Panc1 (cell line): ENCODE results near the gene KREMEN2. TPM values are rescaled to one million over a fixed set of nuclear protein-coding genes. Genes with fewer than 3 reads are reported as not detected.

ENCODE experiments used
- ATAC-seq: fragments of 200-7000 bp; cut with Tn5 transposase; 2 replicates; pipeline ENCODE4 v1.9.1; 2020; ENCODE audit warnings: mild to moderate bottlenecking, moderate library complexity
- BruUV-seq: library from RNA; stranded (reverse); fragments of 400-500 nt; replicated peaks from 2 replicates; lab custom pipeline; 2021; lab: Mats Ljungman, UMichigan
- CTCF ChIA-PET: fragments of 300-600 bp; sonication (Branson Sonifier 250); formaldehyde crosslinking; loops from one replicate; lab custom pipeline; 2022; ENCODE audit warnings: antibody characterized with exemption; lab: Charles Lee
- POLR2A ChIA-PET: fragments of 300-600 bp; sonication (Branson Sonifier 250); formaldehyde crosslinking; loops from one replicate; lab custom pipeline; 2022; ENCODE audit warnings: antibody characterized with exemption; lab: Charles Lee
- DNase-seq: peaks from one replicate; pipeline ENCODE4 v3.0.0-alpha.2; 2010; ENCODE audit warnings: low read depth, low spot score
- H3K27ac ChIP-seq: 2 replicates; pipeline ENCODE4 v1.5.1; 2011; ENCODE audit warnings: mild to moderate bottlenecking, low read length, inconsistent platforms
- H3K27me3 ChIP-seq: fragments of 200-500 bp; sonication (Bioruptor generic); 2 replicates; pipeline ENCODE4 v1.6.0; 2014; ENCODE audit warnings: low read length, inconsistent platforms; ENCODE audit not compliant: control insufficient read depth, insufficient read depth
- H3K36me3 ChIP-seq: fragments of 200-500 bp; sonication (Bioruptor generic); 2 replicates; pipeline ENCODE4 v1.5.1; 2014; ENCODE audit warnings: inconsistent platforms, mild to moderate bottlenecking, low read length, moderate library complexity; ENCODE audit not compliant: control insufficient read depth, insufficient read depth
- H3K4me1 ChIP-seq: 2 replicates; pipeline ENCODE4 v1.5.1; 2011; ENCODE audit warnings: inconsistent platforms, mild to moderate bottlenecking, low read length, moderate library complexity; ENCODE audit not compliant: control insufficient read depth, insufficient read depth
- H3K4me3 ChIP-seq, 2 experiments: 2 replicates each; pipeline ENCODE4 v1.5.1; 2011 to 2012; ENCODE audit warnings: low read depth in 2 of 2, low read length in 2 of 2, mild to moderate bottlenecking in 2 of 2, inconsistent platforms in 1 of 2, moderate library complexity in 1 of 2
- H3K9me3 ChIP-seq: fragments of 200-500 bp; sonication (Bioruptor generic); 2 replicates; pipeline ENCODE4 v1.5.1; 2014; ENCODE audit warnings: low read depth, mild to moderate bottlenecking, inconsistent platforms, low read length, moderate library complexity; ENCODE audit not compliant: control insufficient read depth, insufficient read depth
- POLR2AphosphoS5 ChIP-seq: IDR thresholded peaks from 2 replicates; pipeline ENCODE4 v1.6.1; 2012; ENCODE audit warnings: mild to moderate bottlenecking, low read depth, low read length, moderate library complexity
- REST ChIP-seq, 2 experiments: IDR thresholded peaks; 2 replicates each; pipeline ENCODE4 v1.6.1; 2011 to 2012; ENCODE audit warnings: low read depth in 2 of 2, control low read depth in 1 of 2, low read length in 1 of 2, mild to moderate bottlenecking in 1 of 2, moderate library complexity in 1 of 2; ENCODE audit not compliant: insufficient read depth in 1 of 2
- SIN3A ChIP-seq: IDR thresholded peaks from 2 replicates; pipeline ENCODE4 v1.6.1; 2012; ENCODE audit warnings: low read depth, mild to moderate bottlenecking, low read length, moderate library complexity, borderline replicate concordance; ENCODE audit not compliant: insufficient read depth
- TCF7L2 ChIP-seq: IDR thresholded peaks from 2 replicates; pipeline ENCODE4 v1.6.1; 2011; ENCODE audit warnings: mild to moderate bottlenecking, low read depth, low read length, inconsistent platforms
- in situ Hi-C: cut with HindIII; loops from 2 replicates; pipeline ENCODE4 v1.10.0; 2016; ENCODE audit warnings: low sequenced_read_pairs, low pct_unique_long_range_greater_than_20kb
- intact Hi-C: fragments of 100-400 bp; cut with micrococcal nuclease; formaldehyde crosslinking; loops from one replicate; pipeline ENCODE4 v1.10.0; 2022; ENCODE audit not compliant: unreplicated experiment
- total RNA-seq: library from RNA; stranded (reverse); gene quantifications from one replicate; pipeline ENCODE4 v1.2.1, GENCODE V29; 2021; ENCODE audit not compliant: unreplicated experiment
- TF ChIP-seq, protein P1 (sequence below): fragments of 450-650 bp; IDR thresholded peaks from 2 replicates; pipeline ENCODE4 v1.5.1; 2017; ENCODE audit warnings: mild to moderate bottlenecking

The KREMEN2 gene
- total RNA-seq, 1 experiment from 2014 or later = 10.8 TPM

- peaks cover 8% of the 10 kb centered on the region; the same call in 1 of the 2 replicates for H3K4me1 ChIP-seq
- no peak overlapping the region for H3K4me3 ChIP-seq
- ATAC-seq = no peak
- intact Hi-C loops = no loop called here
- BruUV-seq = no TSS peak
- no peaks in the 10 kb centered on the region for H3K9me3 ChIP-seq
- H3K27me3 ChIP-seq = no peaks in the 10 kb centered on the region
- DNase-seq = no peak
- ChIA-PET POLR2A (no interaction called here), CTCF (no interaction called here)
- in situ Hi-C loops = no loop called here
- peaks cover 2% of the 10 kb centered on the region; the same call in 1 of the 2 replicates for H3K36me3 ChIP-seq
- H3K27ac ChIP-seq = no peak overlapping the region
- TF ChIP-seq SIN3A (no peak), TCF7L2 (no peak), REST (IDR thresholded peaks at IDR 0.05; ENCODE audit: insufficient read depth in 1 of 2, low read depth in 2 of 2, low read length in 1 of 2) (no peak), POLR2AphosphoS5 (no peak)
- TF ChIP-seq, protein P1, sequence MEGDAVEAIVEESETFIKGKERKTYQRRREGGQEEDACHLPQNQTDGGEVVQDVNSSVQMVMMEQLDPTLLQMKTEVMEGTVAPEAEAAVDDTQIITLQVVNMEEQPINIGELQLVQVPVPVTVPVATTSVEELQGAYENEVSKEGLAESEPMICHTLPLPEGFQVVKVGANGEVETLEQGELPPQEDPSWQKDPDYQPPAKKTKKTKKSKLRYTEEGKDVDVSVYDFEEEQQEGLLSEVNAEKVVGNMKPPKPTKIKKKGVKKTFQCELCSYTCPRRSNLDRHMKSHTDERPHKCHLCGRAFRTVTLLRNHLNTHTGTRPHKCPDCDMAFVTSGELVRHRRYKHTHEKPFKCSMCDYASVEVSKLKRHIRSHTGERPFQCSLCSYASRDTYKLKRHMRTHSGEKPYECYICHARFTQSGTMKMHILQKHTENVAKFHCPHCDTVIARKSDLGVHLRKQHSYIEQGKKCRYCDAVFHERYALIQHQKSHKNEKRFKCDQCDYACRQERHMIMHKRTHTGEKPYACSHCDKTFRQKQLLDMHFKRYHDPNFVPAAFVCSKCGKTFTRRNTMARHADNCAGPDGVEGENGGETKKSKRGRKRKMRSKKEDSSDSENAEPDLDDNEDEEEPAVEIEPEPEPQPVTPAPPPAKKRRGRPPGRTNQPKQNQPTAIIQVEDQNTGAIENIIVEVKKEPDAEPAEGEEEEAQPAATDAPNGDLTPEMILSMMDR = no peak
These were observed 51.9 kb downstream of the KREMEN2 start for GRCh38 chr16:3015865-3016521.

- CTCF ChIA-PET = no interaction called here
- Histone ChIP-seq H3K27ac (no peak overlapping the region), H3K4me3 (no peak overlapping the region), H3K27me3 (no peaks in the 10 kb centered on the region), H3K9me3 (no peaks in the 10 kb centered on the region), H3K36me3 (peaks cover 9% of the 10 kb centered on the region), H3K4me1 (peaks cover 14% of the 10 kb centered on the region)
- TF ChIP-seq REST (IDR thresholded peaks at IDR 0.05; ENCODE audit: insufficient read depth in 1 of 2, low read depth in 2 of 2, low read length in 1 of 2) (no peak), SIN3A (no peak), TCF7L2 (no peak), POLR2AphosphoS5 (no peak)
- TF ChIP-seq, protein P1 = no peak
- POLR2A ChIA-PET = no interaction called here
- DNase-seq = no peak
- BruUV-seq = no TSS peak
- ATAC-seq = no peak
- in situ Hi-C loops = no loop called here
- intact Hi-C loops = no loop called here
These were observed 53.3 kb downstream of the KREMEN2 start for GRCh38 chr16:3017344-3017743.
